ENCODE data around the gene GPR108.

- TF ChIP-seq CTCF (optimal IDR thresholded peaks at IDR 0.05 in 1 of 3, IDR thresholded peaks at IDR 0.05 in 1 of 3, conservative IDR thresholded peaks at IDR 0.05 in 1 of 3; ENCODE audit: extremely low read depth in 1 of 3, insufficient read depth in 2 of 3, low read length in 3 of 3) (no peak), EZH2 (IDR thresholded peaks at IDR 0.05; ENCODE audit: low read length) (no peak)
Observed at GRCh38 chr19:6735181-6735911, 2.0 kb downstream of the GPR108 start.

All from keratinocyte (primary cell).